A549 (cell line): Measurements from ENCODE around the gene GALNT18.

Experiments
- BHLHE40 ChIP-seq: IDR thresholded peaks from 2 replicates; pipeline ENCODE4 v1.6.1; 2012; ENCODE audit warnings: low read depth, low read length, inconsistent platforms
- CHD4 ChIP-seq: fragments of 200-600 bp; sonication (generic); IDR thresholded peaks from 2 replicates; pipeline ENCODE4 v1.6.1; 2016; ENCODE audit warnings: antibody characterized with exemption, mild to moderate bottlenecking, borderline replicate concordance
- ESRRA ChIP-seq: fragments of 150-350 bp; IDR thresholded peaks from 2 replicates; pipeline ENCODE4 v1.6.1; 2014; ENCODE audit warnings: mild to moderate bottlenecking, low read length, borderline replicate concordance
- MAFK ChIP-seq: fragments of 450-650 bp; IDR thresholded peaks from 2 replicates; pipeline ENCODE4 v1.6.1; 2014; ENCODE audit not compliant: partially characterized antibody
- POLR2A ChIP-seq: IDR thresholded peaks from 2 replicates; pipeline ENCODE4 v1.6.1; 2012; ENCODE audit warnings: mild to moderate bottlenecking, low read length
- POLR2AphosphoS2 ChIP-seq: conservative IDR thresholded peaks from 2 replicates; pipeline ENCODE4 v1.6.1; 2012; ENCODE audit warnings: low read length, improper control_type of control experiment, inconsistent platforms
- SMC3 ChIP-seq: fragments of >200 bp; sonication (Bioruptor Twin); formaldehyde crosslinking; IDR thresholded peaks from 3 replicates; pipeline ENCODE4 v1.6.1; 2018; ENCODE audit warnings: inconsistent platforms
- ZSCAN20 ChIP-seq: fragments of 250-450 bp; sonication (Bioruptor Pico); IDR thresholded peaks from 2 replicates; pipeline ENCODE4 v1.8.0; 2022; ENCODE audit warnings: mild to moderate bottlenecking, moderate library complexity
- TF ChIP-seq, protein P1 (sequence below): fragments of >200 bp; sonication (Bioruptor Twin); formaldehyde crosslinking; IDR thresholded peaks from 3 replicates; pipeline ENCODE4 v1.5.1; 2016
- TF ChIP-seq, protein P2 (sequence below): fragments of 150-350 bp; IDR thresholded peaks from 2 replicates; pipeline ENCODE4 v1.6.1; 2014; ENCODE audit warnings: low read depth, mild to moderate bottlenecking, low read length
- TF ChIP-seq, protein P3 (sequence below): fragments of 200-600 bp; sonication (generic); IDR thresholded peaks from 2 replicates; pipeline ENCODE4 v1.6.1; 2016; ENCODE audit warnings: antibody characterized with exemption, mild to moderate bottlenecking, moderate library complexity

DNA sequence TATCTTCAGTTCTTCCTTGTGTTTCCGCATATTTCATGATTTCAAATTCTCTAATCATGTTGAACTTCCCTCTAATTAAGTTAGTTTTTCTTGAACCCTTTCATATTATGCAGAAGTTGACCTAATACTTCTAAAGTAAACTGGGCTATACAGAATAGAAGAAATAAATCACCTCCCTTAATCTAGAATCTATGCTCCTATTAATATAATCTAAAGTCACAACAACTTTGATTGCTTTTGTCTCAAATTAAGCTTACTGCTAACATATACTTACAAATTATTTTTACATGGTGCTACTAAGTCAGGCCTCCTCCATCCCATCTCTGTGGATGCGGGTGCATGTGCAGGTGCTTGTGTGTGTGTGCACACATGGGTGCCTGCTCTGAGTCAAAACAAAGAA lies 241.5 kb downstream of the GALNT18 start:
- TF ChIP-seq, protein P1, sequence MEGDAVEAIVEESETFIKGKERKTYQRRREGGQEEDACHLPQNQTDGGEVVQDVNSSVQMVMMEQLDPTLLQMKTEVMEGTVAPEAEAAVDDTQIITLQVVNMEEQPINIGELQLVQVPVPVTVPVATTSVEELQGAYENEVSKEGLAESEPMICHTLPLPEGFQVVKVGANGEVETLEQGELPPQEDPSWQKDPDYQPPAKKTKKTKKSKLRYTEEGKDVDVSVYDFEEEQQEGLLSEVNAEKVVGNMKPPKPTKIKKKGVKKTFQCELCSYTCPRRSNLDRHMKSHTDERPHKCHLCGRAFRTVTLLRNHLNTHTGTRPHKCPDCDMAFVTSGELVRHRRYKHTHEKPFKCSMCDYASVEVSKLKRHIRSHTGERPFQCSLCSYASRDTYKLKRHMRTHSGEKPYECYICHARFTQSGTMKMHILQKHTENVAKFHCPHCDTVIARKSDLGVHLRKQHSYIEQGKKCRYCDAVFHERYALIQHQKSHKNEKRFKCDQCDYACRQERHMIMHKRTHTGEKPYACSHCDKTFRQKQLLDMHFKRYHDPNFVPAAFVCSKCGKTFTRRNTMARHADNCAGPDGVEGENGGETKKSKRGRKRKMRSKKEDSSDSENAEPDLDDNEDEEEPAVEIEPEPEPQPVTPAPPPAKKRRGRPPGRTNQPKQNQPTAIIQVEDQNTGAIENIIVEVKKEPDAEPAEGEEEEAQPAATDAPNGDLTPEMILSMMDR, result no peak
- no peak for TF ChIP-seq CHD4
- no peak for TF ChIP-seq ESRRA
- TF ChIP-seq BHLHE40, result no peak
- no peak for TF ChIP-seq SMC3
- no peak for TF ChIP-seq POLR2A
- TF ChIP-seq ZSCAN20 (CRISPR knock-in tag), result no peak
- no peak for TF ChIP-seq POLR2AphosphoS2
- TF ChIP-seq MAFK, result no peak
- TF ChIP-seq, protein P2, sequence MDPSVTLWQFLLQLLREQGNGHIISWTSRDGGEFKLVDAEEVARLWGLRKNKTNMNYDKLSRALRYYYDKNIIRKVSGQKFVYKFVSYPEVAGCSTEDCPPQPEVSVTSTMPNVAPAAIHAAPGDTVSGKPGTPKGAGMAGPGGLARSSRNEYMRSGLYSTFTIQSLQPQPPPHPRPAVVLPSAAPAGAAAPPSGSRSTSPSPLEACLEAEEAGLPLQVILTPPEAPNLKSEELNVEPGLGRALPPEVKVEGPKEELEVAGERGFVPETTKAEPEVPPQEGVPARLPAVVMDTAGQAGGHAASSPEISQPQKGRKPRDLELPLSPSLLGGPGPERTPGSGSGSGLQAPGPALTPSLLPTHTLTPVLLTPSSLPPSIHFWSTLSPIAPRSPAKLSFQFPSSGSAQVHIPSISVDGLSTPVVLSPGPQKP, result no peak
- TF ChIP-seq, protein P3, sequence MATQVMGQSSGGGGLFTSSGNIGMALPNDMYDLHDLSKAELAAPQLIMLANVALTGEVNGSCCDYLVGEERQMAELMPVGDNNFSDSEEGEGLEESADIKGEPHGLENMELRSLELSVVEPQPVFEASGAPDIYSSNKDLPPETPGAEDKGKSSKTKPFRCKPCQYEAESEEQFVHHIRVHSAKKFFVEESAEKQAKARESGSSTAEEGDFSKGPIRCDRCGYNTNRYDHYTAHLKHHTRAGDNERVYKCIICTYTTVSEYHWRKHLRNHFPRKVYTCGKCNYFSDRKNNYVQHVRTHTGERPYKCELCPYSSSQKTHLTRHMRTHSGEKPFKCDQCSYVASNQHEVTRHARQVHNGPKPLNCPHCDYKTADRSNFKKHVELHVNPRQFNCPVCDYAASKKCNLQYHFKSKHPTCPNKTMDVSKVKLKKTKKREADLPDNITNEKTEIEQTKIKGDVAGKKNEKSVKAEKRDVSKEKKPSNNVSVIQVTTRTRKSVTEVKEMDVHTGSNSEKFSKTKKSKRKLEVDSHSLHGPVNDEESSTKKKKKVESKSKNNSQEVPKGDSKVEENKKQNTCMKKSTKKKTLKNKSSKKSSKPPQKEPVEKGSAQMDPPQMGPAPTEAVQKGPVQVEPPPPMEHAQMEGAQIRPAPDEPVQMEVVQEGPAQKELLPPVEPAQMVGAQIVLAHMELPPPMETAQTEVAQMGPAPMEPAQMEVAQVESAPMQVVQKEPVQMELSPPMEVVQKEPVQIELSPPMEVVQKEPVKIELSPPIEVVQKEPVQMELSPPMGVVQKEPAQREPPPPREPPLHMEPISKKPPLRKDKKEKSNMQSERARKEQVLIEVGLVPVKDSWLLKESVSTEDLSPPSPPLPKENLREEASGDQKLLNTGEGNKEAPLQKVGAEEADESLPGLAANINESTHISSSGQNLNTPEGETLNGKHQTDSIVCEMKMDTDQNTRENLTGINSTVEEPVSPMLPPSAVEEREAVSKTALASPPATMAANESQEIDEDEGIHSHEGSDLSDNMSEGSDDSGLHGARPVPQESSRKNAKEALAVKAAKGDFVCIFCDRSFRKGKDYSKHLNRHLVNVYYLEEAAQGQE, result no peak
